ENCODE results near the gene ZNF268.

Gene ZNF268

DNA sequence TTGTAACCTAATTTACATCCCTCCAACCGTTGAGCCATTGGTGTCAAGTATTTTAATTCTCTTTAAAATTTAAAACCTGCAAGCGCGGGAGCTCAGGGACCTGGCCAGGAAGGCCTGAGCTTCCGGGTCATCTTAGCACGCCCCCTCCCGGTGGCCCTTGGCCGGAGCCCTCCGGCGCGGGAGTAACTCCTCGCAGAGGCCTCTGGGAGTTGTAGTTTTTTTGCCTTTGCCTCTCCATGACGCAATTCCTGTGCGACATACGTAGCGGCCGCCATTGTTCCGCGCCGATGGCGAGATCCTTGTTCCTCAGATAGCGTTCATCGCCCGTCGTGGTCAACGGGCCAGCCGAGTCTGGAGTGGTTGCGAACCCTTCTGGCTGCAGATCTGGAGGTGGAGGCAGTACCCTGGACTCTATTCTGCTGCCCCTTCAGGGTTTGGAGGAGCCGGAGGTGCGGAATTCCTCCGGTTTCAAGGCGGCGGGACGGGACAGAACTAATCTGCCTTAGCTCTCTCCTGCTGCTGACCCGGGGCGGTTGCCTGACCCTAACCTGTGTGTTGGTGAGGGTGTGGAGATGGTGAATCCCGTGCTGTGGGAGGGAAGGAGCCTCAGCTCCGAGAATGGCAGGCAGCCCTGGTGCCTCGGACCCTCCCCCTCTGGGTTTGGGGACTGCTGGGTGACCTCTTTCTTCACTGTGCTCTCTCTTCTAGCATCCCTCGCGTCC, at the start of gene ZNF268:
ZNF268 (plus strand) TSS at position 258 of the 722 bp plus-strand sequence. CDS start 503 bp downstream, outside the sequence.
- peak; percentile 81 to 91 for DNase-seq (ENCODE audit: low read depth in 2 of 2)

DNA sequence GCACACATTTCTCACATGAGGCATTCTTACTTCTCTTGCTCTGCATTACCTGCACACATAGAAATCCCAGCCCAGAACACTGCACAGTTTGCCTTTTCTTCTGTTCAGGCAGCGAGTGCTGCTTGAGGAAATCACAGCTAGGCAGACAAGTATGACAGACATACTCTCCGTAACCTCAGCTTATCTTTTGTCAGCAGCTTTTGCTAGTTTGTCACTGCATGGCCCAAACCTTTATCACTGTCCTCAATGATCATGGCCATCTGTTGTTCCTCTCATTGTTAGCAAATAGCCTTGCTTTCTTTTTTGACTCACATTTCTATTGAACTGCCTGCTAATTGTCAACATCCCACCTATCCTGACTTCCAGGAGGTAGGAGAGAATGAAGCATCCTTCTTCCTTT, 45.5 kb upstream of the ZNF268 start:
- DNase-seq (ENCODE audit: low read depth in 2 of 2) = no peak

DNA sequence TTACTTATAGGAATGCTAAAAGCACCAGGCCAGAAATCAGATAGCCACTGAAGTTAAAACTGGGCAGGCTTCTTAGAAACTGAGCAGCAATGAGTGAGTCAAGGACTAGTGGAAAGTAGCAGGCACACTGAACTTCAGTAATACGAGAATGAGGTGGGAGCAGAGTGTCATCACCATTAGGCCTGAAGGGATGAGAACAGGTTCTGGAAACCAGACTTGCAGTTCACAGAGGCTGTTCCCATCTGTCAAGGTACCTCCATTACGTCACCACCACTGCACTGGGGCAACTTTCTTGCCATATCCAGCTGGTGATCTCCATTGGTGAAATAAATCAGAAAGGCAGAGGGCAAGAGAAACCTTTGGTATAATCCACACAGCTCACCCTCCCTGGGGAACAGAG, 35.3 kb upstream of the ZNF268 start:
- no peak for DNase-seq (ENCODE audit: low read depth in 2 of 2)

DNA sequence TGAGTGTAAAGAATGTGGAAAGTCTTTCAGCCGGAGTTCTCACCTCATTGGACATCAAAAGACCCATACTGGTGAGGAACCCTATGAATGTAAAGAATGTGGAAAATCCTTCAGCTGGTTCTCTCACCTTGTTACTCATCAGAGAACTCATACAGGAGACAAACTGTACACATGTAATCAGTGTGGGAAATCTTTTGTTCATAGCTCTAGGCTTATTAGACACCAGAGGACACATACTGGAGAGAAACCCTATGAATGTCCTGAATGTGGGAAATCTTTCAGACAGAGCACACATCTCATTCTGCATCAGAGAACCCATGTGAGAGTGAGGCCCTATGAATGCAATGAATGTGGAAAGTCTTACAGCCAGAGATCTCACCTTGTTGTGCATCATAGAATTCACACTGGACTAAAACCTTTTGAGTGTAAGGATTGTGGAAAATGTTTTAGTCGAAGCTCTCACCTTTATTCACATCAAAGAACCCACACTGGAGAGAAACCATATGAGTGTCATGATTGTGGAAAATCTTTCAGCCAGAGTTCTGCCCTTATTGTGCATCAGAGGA, 25.1 kb upstream of the ZNF268 start:
- no peak for DNase-seq (ENCODE audit: low read depth in 2 of 2)

DNA sequence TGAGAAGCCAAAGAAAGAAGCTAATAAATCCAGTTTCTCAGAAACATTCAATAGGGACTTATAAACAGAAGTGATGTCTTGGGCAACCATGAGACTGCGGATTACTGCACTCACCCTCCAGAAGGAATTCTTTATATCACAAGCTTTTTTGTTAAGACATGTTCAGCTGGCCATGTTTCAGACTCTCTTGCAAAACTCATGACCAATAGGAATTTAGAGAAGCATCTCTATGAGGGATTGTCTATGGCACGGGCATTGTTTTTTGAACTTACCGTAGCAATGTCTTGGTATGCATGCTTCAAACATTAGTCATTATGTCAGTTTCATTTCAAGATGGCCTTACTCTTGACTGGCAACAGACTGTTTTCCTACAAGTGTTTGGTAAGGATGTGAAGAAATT, 15.5 kb upstream of the ZNF268 start:
- no peak for DNase-seq (ENCODE audit: low read depth in 2 of 2)

DNA sequence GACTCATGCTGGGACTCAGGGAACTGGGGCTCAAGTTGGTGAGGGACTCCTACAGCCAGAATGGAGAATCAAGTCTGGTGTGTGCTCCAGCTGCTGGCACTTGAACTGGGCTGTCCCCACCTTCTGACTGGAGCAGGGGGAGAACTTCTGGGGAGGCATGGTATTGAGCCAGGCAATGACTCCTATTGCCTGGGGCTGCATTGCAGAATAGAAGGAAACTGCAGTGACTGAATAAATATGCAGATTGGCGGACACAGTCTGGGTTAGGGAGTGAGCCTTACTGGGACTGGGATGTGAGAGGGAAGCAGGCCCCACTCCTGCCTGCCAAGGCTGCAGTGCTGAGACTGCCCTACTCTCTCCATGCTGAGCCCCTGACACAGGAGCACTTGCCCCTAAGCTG, 8.8 kb upstream of the ZNF268 start:
- DNase-seq (ENCODE audit: low read depth in 2 of 2) = no peak

DNA sequence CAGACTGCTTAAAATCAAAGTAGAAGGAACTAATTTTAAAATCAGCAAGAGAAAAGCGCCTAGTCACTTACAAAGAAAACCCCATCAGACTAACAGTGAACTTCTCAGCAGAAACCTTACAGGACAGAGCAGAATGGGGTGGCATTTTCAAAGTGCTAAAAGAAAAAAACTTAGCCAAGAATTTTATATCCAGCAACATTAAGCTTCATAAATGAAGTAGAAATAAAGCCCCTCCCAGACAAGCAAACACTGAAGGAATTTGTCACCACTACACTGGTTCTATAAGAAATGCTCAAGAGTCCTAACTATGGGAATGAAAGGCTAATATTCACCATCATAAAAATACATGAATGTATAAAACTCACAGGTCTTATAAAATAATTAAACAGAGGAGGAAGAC, 6.4 kb upstream of the ZNF268 start:
- no peak for DNase-seq (ENCODE audit: low read depth in 2 of 2)

DNA sequence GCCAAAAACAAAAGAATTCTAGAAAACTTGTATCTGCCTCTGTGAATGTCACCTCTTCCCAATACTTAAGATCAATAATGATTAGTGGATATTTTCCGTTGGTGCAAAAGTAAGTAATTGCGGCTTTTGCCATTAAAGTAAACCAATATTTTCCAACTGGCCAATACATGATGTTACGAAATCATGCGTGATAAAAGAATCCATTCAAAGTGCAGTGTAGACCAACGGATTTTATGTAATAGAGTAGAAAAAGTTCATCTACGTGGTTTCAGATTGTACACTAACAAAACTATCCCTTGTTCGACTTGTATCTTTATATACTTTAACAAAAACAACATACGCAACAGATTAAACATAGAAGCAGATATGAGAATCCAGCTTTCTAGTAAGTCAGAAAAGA, 626 bp upstream of the ZNF268 start:
- no peak for DNase-seq (ENCODE audit: low read depth in 2 of 2)

DNA sequence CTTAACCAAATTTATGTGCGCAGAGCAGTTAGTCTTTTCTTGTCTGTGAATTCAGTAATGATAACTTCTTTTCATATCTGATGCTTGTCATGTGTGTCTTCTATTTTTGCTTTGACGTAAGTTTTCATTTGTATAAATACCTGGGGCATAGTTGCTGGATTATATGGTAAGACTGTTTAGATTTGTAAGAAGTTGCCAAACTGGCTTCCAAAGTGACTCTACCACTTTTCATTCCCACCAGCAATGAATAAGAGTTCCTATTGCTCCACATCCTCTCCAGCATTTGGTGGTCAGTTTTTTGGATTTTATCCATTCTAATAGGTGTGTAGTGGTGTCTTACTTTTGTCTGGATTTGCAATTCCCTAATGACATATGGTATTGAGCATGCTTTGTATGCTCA, 8.9 kb downstream of the ZNF268 start:
- DNase-seq (ENCODE audit: low read depth in 2 of 2) = no peak

DNA sequence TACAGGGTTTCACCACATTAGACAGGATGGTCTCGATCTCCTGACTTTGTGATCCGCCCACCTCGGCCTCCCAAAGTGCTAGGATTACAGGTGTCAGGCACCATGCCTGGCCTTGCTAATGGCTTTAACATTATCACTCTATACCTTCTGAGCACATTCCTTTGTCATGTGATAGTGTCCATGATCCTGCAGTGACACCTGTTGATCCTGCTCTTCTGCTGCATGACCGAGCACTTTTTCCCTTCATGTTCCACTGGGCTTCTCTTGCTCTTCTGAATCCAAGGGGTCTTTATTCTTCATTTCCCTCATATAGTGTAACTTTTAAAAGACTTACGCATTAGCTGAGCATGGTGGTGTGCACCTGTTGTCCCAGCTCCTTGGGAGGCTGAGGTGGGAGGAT, 11.6 kb downstream of the ZNF268 start:
- DNase-seq (ENCODE audit: low read depth in 2 of 2) = no peak

DNA sequence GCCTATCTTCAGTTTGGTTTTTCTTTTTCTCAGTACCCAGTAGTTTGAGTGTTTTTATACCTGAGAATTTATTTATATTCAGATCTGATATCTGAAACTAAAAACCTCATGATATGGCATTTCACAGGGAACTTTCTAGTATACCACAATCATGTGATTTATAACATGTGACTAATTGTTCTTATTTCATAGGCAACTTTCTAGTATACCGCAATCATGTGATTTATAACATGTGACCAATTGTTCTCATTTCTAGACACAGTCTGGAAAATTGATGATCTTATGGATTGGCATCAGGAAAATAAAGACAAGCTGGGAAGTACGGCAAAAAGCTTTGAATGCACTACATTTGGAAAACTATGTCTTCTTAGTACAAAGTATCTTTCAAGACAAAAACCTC, 20.6 kb downstream of the ZNF268 start:
- DNase-seq (ENCODE audit: low read depth in 2 of 2) = no peak

DNA sequence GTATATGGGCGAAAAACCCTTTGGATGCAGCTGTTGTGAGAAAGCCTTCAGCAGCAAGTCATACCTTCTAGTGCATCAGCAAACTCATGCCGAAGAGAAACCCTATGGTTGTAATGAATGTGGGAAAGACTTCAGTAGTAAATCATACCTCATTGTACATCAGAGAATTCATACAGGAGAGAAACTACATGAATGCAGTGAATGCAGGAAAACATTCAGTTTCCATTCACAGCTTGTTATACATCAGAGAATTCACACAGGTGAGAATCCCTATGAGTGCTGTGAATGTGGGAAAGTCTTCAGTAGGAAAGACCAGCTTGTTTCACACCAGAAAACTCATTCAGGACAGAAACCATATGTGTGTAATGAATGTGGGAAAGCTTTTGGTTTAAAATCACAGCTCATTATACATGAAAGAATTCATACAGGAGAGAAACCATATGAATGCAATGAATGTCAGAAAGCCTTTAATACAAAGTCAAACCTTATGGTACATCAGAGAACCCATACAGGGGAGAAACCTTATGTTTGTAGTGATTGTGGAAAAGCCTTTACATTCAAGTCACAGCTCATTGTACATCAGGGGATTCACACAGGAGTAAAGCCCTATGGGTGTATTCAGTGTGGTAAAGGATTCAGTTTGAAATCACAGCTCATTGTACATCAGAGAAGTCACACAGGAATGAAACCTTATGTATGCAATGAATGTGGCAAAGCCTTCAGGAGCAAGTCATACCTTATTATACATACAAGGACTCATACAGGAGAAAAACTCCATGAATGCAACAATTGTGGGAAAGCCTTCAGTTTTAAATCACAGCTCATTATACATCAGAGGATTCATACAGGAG, 21.4 kb downstream of the ZNF268 start:
- no peak for DNase-seq (ENCODE audit: low read depth in 2 of 2)

DNA sequence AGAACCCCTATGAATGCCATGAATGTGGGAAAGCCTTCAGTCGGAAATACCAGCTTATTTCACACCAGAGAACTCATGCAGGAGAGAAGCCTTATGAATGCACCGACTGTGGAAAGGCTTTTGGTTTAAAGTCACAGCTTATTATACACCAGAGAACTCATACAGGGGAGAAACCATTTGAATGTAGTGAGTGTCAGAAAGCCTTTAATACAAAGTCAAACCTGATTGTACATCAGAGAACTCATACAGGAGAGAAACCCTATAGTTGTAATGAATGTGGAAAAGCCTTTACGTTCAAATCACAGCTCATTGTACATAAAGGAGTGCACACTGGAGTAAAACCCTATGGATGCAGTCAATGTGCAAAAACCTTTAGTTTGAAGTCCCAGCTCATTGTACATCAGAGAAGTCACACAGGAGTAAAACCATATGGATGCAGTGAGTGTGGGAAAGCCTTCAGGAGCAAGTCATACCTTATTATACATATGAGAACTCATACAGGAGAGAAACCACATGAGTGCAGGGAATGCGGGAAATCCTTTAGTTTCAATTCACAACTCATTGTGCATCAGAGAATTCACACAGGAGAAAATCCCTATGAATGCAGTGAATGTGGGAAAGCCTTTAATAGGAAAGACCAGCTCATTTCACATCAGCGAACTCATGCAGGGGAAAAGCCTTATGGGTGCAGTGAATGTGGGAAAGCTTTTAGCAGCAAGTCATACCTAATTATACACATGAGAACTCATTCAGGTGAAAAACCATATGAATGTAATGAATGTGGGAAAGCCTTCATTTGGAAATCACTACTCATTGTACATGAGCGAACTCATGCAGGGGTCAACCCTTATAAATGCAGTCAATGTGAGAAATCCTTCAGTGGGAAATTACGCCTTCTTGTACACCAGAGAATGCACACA, 22.3 kb downstream of the ZNF268 start:
- DNase-seq (ENCODE audit: low read depth in 2 of 2) = no peak

DNA sequence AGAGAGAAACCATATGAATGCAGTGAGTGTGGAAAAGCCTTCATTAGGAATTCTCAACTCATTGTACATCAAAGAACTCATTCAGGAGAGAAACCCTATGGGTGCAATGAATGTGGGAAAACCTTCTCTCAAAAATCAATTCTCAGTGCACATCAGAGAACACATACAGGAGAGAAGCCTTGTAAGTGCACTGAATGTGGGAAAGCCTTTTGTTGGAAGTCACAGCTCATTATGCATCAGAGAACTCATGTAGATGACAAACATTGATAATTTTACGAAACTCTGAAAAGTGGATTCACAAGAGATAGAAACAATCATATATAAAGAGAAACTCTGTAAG, 22.9 kb downstream of the ZNF268 start:
- DNase-seq (ENCODE audit: low read depth in 2 of 2) = no peak

DNA sequence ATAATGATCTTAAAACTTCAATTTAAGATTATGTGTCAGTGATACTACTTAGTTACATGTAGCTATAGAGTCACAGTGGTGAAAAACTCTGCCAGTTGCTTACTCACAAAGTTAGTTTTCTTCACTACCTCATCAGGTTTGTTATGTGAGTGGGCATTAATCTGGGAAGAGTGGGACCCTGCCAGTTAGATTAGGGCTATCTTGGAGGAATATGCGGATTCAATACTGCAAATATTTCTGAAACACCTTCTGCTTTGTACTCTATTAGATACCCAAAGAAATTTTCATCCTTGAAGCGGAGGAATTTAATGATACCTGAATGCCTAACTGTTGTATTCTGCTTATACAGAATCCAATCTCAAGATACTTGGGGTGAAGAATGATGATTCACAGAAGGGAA, 25.1 kb downstream of the ZNF268 start:
- no peak for DNase-seq (ENCODE audit: low read depth in 2 of 2)

DNA sequence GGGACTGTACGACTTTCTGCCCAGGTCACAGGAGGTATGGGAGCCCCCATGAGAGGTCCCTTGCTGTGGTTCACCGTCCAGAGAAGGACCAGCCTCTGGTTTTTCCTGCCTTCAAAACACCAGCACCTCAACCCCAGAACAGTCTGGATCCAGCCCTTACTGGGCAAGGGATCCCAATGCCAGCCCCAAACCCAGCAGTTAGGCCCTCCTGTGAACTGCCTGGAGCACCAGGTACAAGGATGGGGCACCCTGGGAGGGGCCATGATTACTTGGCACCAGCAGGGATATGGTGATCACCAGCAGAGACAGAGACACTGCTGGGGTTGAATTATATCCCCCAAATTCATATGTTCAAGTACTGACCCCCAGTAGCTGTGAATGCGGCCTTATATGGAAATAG, 34.4 kb downstream of the ZNF268 start:
- DNase-seq (ENCODE audit: low read depth in 2 of 2) = no peak

DNA sequence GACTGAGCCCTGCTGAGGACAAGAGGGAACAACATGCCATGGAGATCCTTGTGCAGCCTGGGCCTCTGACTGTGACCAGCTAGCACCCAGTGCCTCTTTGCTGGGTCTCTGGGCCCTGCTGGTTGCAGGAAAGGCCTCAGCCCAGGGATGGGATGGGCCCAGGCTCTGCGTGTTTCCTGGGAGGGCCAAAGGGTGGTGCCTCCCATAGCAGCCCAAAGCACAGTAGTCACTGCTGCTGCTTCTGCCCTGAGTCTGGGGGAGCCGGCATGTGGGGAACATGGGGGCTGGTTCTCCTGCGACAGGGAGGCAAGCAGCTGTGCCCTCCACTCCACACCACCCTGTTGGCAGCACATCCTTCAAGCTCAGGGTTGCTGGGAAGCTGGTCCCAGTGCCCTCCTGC, 35.9 kb downstream of the ZNF268 start:
- DNase-seq (ENCODE audit: low read depth in 2 of 2) = no peak

DNA sequence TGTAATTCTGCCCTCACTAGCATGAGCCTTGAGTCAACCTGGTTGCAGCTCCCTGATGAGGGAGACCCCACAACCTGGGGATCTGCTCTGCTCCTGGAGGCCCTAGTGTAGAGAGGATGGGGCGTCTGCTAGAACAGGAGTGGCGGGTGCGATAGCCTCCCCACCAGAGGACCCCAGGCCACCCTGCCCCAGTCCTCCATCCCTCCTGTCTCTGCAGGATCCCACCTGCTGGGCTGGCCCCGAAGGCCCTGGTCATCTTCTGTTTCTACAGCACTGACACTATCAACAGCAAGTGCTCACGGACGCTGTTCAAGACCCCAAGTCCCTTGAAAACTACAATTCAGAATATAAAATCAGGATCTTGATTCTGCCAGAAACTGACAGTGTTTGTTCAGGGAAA, 39.2 kb downstream of the ZNF268 start:
- no peak for DNase-seq (ENCODE audit: low read depth in 2 of 2)

DNA sequence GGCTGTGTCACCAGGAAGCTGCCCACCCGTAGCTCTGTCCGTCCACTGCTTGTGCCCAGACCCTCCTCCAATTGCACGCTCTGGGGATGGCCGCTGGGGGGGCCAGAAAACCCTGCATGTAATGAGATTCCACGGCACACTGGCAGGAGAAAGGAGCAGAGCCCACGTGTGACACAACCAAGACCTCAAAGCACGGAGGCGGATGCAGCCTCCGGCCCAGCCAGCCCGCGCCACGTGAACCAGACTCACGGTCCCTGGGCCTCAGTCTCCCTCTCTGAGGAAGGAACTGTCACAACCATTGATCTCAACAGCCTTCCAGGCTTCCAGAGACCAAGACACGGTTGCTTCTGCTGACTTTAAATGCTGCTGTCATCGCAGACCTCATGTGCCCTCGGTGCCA, 39.9 kb downstream of the ZNF268 start:
- DNase-seq (ENCODE audit: low read depth in 2 of 2) = no peak

DNA sequence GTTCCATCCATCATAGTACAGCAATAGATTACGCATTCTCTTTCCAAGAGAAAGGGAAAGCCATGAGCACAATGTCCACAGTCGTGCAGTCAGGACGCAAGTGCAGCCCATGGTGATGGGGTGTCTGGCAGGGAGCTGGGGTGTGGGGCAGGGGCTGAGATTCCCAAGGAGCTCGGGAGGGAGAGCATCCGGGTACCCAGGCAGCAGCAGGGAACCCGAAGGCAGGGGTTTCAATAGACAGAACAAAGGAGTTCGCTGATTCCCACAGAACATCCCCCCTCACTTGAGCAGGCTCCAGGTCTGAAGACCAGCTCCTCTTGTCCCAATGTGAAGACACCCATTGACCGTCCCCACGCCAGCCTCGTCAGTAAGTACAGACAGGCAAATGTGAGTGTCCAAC, 40.9 kb downstream of the ZNF268 start:
- DNase-seq (ENCODE audit: low read depth in 2 of 2) = no peak

DNA sequence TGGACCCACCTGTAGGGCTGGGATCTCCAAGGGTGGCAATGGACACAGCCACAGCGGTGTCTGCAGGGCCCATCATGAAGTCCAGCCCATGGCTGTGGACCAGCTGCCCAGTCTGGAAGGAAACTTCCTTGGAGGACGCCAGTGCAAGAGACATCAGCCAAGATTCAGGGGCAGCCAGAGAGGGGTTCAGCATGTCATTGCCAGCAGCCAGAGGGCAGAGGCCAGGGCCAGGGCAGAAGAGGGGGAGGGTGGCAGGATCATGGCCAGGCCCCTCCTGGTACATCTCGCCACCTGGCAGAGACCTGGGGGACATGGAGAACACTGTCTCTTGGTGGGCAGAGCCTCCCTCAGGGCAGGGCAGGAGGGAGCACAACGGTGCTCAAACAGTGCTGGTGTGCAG, 44.2 kb downstream of the ZNF268 start:
- DNase-seq (ENCODE audit: low read depth in 2 of 2) = no peak

DNA sequence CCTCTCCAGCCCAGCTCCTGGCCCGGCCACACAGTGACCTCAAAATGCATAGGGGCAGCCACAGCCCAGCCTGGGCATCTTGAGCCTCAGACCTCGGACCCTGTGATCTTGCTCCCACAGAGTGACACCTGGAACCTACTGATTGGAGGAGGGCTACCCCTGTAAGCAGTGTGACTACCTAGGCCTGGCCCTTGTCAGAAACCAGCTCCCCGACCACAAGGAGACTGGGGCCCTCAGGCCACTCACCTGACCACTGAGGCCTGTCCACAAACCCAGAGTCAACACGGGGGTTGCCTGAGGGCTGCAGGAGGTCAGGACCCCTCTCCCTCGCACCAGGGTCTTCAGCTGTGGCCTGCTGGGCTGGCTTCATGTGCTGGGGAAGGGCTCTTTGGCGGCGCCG, 45.4 kb downstream of the ZNF268 start:
- no peak for DNase-seq (ENCODE audit: low read depth in 2 of 2)
